Lung (tissue), 12 donors: ENCODE measurements around the gene SHFL. TPM values are rescaled to one million over a fixed set of nuclear protein-coding genes. Genes with fewer than 3 reads are reported as not detected.

Source experiments
- ATAC-seq: fragments of 200-7000 bp; cut with Tn5 transposase; one replicate; pipeline ENCODE4 v1.9.1; 2020; ENCODE audit warnings: moderate number of reproducible peaks; ENCODE audit not compliant: insufficient read depth, low FRiP score
- DNase-seq, 3 donors: peaks; one replicate each; pipeline ENCODE4 v3.0.0-alpha.2; 2013 to 2017
- H3K27ac ChIP-seq, 2 donors: one replicate each; pipeline ENCODE4 v1.5.1; 2013; ENCODE audit warnings: mild to moderate bottlenecking in 2 of 2, moderate library complexity in 2 of 2, control low read depth in 1 of 2, inconsistent platforms in 1 of 2, low read depth in 1 of 2, low read length in 1 of 2
- H3K27me3 ChIP-seq, 3 donors: one replicate each; pipeline ENCODE4 v1.5.1; 2013; ENCODE audit warnings: low read length in 2 of 3; ENCODE audit not compliant: control insufficient read depth in 3 of 3, insufficient read depth in 3 of 3
- H3K36me3 ChIP-seq, 4 donors: one replicate each; pipeline ENCODE4 v1.5.1; 2013; ENCODE audit warnings: low read length in 4 of 4, mild to moderate bottlenecking in 1 of 4, moderate library complexity in 1 of 4; ENCODE audit not compliant: control insufficient read depth in 4 of 4, insufficient read depth in 4 of 4
- H3K4me1 ChIP-seq, 5 donors: one replicate each; pipeline ENCODE4 v1.5.1; 2013; ENCODE audit warnings: low read length in 5 of 5, mild to moderate bottlenecking in 2 of 5, moderate library complexity in 1 of 5; ENCODE audit not compliant: control insufficient read depth in 5 of 5, insufficient read depth in 5 of 5
- H3K4me3 ChIP-seq: one replicate; pipeline ENCODE4 v1.5.1; 2013; ENCODE audit warnings: mild to moderate bottlenecking, control low read depth, moderate library complexity
- H3K9ac ChIP-seq, 2 donors: one replicate each; pipeline ENCODE4 v1.5.1; 2013; ENCODE audit warnings: low read length in 2 of 2, control low read depth in 1 of 2; ENCODE audit not compliant: insufficient read depth in 1 of 2
- H3K9me3 ChIP-seq, 4 donors: one replicate each; pipeline ENCODE4 v1.5.1; 2013; ENCODE audit warnings: low read length in 3 of 4, mild to moderate bottlenecking in 1 of 4, moderate library complexity in 1 of 4; ENCODE audit not compliant: control insufficient read depth in 4 of 4, insufficient read depth in 3 of 4
- WGBS, 2 donors: extraction: QIAGEN DNeasy Blood & Tissue Kit; methylation state at CpG; one replicate each; pipeline ENCODE4 v1.1.7; 2013; 5-methylcytosine and 5-hydroxymethylcytosine counted together
- polyA plus RNA-seq, 2 donors: library from polyadenylated mRNA; stranded (reverse); fragments of 200-250 nt; gene quantifications; one replicate each; pipeline ENCODE4 v1.2.1, GENCODE V29; 2013
- total RNA-seq, 2 donors: library from RNA; depleted of rRNA in 1 of 2; stranded (reverse); fragments of >200 nt in 1 of 2; gene quantifications; one replicate each; pipeline ENCODE4 v1.2.1, GENCODE V29; 2014 to 2021
- TF ChIP-seq, protein P1 (sequence below): IDR thresholded peaks from 2 replicates; pipeline ENCODE4 v1.5.1; 2012; ENCODE audit warnings: mild to moderate bottlenecking; ENCODE audit errors: control extremely low read depth, extremely low read depth
- donor health status: control.
- donor health status: control.
- donor health status: Bipolar disorder and iron deficiency.
- donor health status: healthy.
- donor health status: DM: yes; HTN: yes; CAD: no.

SHFL gene
- total and polyA plus RNA-seq, 4 donors = 21.2 to 43.5 (median 33.3) TPM

DNA sequence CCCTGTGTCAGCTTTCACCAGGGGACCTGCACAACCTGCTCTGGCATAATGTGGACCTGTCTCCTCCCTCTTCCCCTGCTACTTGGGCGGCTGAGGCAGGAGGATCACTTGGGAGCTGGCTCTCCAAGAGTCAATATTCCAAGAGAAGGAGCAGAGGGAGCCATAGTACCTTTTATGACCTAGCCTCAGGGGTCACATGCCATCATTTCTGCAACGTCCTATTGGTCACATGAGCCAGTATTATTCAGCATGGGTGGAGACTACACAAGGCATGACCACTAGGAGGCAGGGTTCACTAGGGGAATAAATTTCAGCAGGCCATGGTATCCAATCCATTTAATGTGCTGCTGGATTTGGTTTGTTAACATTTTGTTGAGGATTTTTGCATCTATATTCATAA is 12.0 kb upstream of the SHFL start:
- DNase-seq = no peak
- WGBS, 2 donors = 56 to 65% methylated on average over 2 of the region's 2 CpGs
- H3K27me3 ChIP-seq = peaks cover 0 to 5% (median 0%) of the 10 kb centered on the region in 3 donors
- H3K9me3 ChIP-seq = peaks cover 0 to 7% (median 2%) of the 10 kb centered on the region in 4 donors
- H3K9ac ChIP-seq = no peak overlapping the region
- no peaks in the 10 kb centered on the region for H3K36me3 ChIP-seq
- no peak overlapping the region for H3K4me3 ChIP-seq
- H3K27ac ChIP-seq = no peak overlapping the region
- no peak for ATAC-seq
- no peaks in the 10 kb centered on the region for H3K4me1 ChIP-seq
- TF ChIP-seq, protein P1, sequence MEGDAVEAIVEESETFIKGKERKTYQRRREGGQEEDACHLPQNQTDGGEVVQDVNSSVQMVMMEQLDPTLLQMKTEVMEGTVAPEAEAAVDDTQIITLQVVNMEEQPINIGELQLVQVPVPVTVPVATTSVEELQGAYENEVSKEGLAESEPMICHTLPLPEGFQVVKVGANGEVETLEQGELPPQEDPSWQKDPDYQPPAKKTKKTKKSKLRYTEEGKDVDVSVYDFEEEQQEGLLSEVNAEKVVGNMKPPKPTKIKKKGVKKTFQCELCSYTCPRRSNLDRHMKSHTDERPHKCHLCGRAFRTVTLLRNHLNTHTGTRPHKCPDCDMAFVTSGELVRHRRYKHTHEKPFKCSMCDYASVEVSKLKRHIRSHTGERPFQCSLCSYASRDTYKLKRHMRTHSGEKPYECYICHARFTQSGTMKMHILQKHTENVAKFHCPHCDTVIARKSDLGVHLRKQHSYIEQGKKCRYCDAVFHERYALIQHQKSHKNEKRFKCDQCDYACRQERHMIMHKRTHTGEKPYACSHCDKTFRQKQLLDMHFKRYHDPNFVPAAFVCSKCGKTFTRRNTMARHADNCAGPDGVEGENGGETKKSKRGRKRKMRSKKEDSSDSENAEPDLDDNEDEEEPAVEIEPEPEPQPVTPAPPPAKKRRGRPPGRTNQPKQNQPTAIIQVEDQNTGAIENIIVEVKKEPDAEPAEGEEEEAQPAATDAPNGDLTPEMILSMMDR = peak; percentile 7

DNA sequence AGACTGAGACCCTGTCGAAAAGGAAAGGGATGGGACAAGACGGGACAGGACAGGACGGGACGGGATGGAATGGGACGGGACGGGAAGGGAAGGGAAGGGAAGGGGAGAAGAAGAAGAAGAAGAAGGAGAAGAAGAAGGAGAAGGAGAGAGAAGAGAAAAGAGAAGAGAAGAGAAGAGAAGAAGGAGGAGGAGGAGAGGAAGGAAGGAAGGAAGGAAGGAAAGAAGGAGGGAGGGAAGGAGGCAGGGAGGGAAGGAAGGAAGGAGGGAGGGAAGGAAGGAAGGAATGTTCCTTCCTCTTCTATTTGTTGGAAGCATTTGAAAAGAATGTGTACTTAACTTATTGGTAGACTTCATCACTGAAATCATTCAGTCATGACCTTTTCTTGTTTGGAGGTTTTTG is 9.6 kb upstream of the SHFL start:
- WGBS, 2 donors = 74 to 85% methylated on average over 6 of the region's 6 CpGs
- no peak overlapping the region for H3K4me3 ChIP-seq
- DNase-seq (no peak), ATAC-seq (no peak)
- H3K27ac ChIP-seq = no peak overlapping the region
- TF ChIP-seq, protein P1 = no peak
- peaks cover 0 to 5% (median 0%) of the 10 kb centered on the region in 3 donors for H3K27me3 ChIP-seq
- H3K36me3 ChIP-seq = no peaks in the 10 kb centered on the region
- peaks cover 0 to 7% (median 2%) of the 10 kb centered on the region in 4 donors for H3K9me3 ChIP-seq
- no peak overlapping the region for H3K9ac ChIP-seq
- H3K4me1 ChIP-seq = no peaks in the 10 kb centered on the region

DNA sequence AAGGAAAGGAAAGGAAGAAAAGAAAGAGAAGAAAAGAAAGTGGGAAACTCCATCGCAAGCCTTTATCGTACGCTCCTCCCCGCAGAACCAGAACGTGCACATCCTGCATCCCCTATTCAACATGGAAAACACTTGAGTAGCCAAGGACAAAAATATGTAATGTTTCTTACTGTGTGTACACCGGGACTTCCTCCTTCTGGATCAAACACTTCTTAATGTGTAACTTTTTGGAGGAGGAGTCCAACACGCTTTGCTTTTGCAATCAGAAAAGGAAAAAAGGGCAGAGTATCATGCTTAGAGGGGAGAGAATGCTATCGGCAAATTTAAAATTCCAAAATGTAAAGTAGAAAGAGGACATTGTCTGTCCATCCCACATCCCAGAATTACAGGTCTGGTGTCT is 7.8 kb upstream of the SHFL start:
- TF ChIP-seq, protein P1 = no peak
- ATAC-seq = no peak

DNA sequence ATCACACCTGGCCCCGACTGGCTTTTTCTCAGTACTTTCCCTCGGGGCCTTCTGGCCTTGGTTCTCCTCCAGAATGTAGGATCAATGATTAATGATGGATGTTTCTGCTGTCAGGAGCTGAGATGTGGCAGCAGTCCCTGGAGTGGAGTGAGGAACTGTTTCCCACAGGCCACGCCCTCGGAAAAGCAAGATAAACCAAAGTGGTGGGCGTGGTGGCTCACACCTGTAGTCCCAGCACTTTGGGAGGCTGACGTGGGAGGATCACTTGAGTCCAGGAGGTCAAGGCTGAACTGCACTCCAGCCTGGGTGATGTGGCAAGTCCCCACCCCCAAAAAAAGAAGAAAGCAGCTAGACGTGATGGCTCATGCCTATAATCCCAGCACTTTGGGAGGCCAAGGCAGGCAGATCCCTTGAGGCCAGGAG is 7.1 kb upstream of the SHFL start:
- H3K36me3 ChIP-seq = no peaks in the 10 kb centered on the region
- peaks cover 0 to 5% (median 0%) of the 10 kb centered on the region in 3 donors for H3K27me3 ChIP-seq
- no peaks in the 10 kb centered on the region for H3K4me1 ChIP-seq
- H3K9ac ChIP-seq = no peak overlapping the region
- TF ChIP-seq, protein P1 = no peak
- H3K27ac ChIP-seq = no peak overlapping the region
- ATAC-seq (no peak), DNase-seq (no peak)
- H3K4me3 ChIP-seq = no peak overlapping the region
- WGBS, 2 donors = 60 to 79% methylated on average over 7 of the region's 7 CpGs
- peaks cover 0 to 3% (median 1%) of the 10 kb centered on the region in 4 donors for H3K9me3 ChIP-seq

More for the DNA sequence above, 7.8 kb upstream of the SHFL start:
- DNase-seq = no peak
- H3K9me3 ChIP-seq = peaks cover 0 to 7% (median 2%) of the 10 kb centered on the region in 4 donors
- H3K27ac ChIP-seq = no peak overlapping the region
- no peak overlapping the region for H3K4me3 ChIP-seq
- no peaks in the 10 kb centered on the region for H3K4me1 ChIP-seq
- H3K27me3 ChIP-seq = peaks cover 0 to 5% (median 0%) of the 10 kb centered on the region in 3 donors
- 32 to 52% methylated on average over 8 of the region's 8 CpGs for WGBS, 2 donors
- no peaks in the 10 kb centered on the region for H3K36me3 ChIP-seq
- no peak overlapping the region for H3K9ac ChIP-seq
